HepG2 (cell line): Measurements from ENCODE around the gene C3orf22. TPM values are rescaled to one million over a fixed set of nuclear protein-coding genes. Genes with fewer than 3 reads are reported as not detected.

Source experiments
- BHLHE40 ChIP-seq: IDR thresholded peaks from 2 replicates; pipeline ENCODE4 v1.6.1; 2011; ENCODE audit warnings: low read length, improper control_type of control experiment
- FOXO4 ChIP-seq: sonication (generic); formaldehyde crosslinking; conservative IDR thresholded peaks from 2 replicates; pipeline ENCODE4 v1.8.1; 2023; ENCODE audit warnings: missing genetic modification reagents
- GATAD1 ChIP-seq: IDR thresholded peaks from 2 replicates; pipeline ENCODE4 v1.6.1; 2016; ENCODE audit warnings: missing genetic modification reagents, missing compliant biosample characterization
- HNF1B ChIP-seq: sonication (generic); formaldehyde crosslinking; IDR thresholded peaks from 2 replicates; pipeline ENCODE4 v1.5.1; 2020; ENCODE audit warnings: mild to moderate bottlenecking, moderate library complexity, missing genetic modification reagents
- KLF15 ChIP-seq: sonication (generic); formaldehyde crosslinking; IDR thresholded peaks from 2 replicates; pipeline ENCODE4 v1.8.1; 2023; ENCODE audit warnings: borderline replicate concordance, mild to moderate bottlenecking, inconsistent platforms, missing genetic modification reagents, mixed read lengths
- MXD1 ChIP-seq: sonication (generic); formaldehyde crosslinking; IDR thresholded peaks from 2 replicates; pipeline ENCODE4 v1.4.0; 2020; ENCODE audit warnings: mild to moderate bottlenecking, missing genetic modification reagents
- POLR2AphosphoS5 ChIP-seq: IDR thresholded peaks from 2 replicates; pipeline ENCODE4 v1.6.1; 2012; ENCODE audit warnings: low read depth, low read length
- POLR2G ChIP-seq: fragments of 200-400 bp; formaldehyde crosslinking; IDR thresholded peaks from 2 replicates; pipeline ENCODE4 v1.6.1; 2018; ENCODE audit warnings: mild to moderate bottlenecking, low read depth, low read length, moderate library complexity
- PTBP1 ChIP-seq: fragments of 200-400 bp; formaldehyde crosslinking; IDR thresholded peaks from 2 replicates; pipeline ENCODE4 v1.6.1; 2018; ENCODE audit warnings: low read length, low read depth; ENCODE audit not compliant: poor library complexity, severe bottlenecking
- RAD21 ChIP-seq: fragments of 450-650 bp; formaldehyde crosslinking; IDR thresholded peaks from 2 replicates; pipeline ENCODE4 v1.5.0; 2020; ENCODE audit warnings: mild to moderate bottlenecking
- SOX5 ChIP-seq: IDR thresholded peaks from 2 replicates; pipeline ENCODE4 v1.6.1; 2016; ENCODE audit warnings: borderline replicate concordance
- SP4 ChIP-seq: sonication (generic); formaldehyde crosslinking; IDR thresholded peaks from 2 replicates; pipeline ENCODE4 v1.8.1; 2023; ENCODE audit warnings: mild to moderate bottlenecking, missing genetic modification reagents
- TBX2 ChIP-seq: sonication (generic); formaldehyde crosslinking; IDR thresholded peaks from 2 replicates; pipeline ENCODE4 v1.5.0; 2020; ENCODE audit warnings: missing genetic modification reagents, mild to moderate bottlenecking, borderline replicate concordance
- ZIK1 ChIP-seq: sonication (generic); formaldehyde crosslinking; IDR thresholded peaks from 2 replicates; pipeline ENCODE4 v1.5.0; 2020; ENCODE audit warnings: mild to moderate bottlenecking, low read depth, missing genetic modification reagents, borderline replicate concordance
- ZNF230 ChIP-seq: sonication (generic); formaldehyde crosslinking; IDR thresholded peaks from 2 replicates; pipeline ENCODE4 v1.4.0; 2020; ENCODE audit warnings: mild to moderate bottlenecking, missing genetic modification reagents
- ZNF333 ChIP-seq: sonication (generic); formaldehyde crosslinking; IDR thresholded peaks from 2 replicates; pipeline ENCODE4 v1.4.0; 2020; ENCODE audit warnings: mild to moderate bottlenecking, missing genetic modification reagents, borderline replicate concordance
- ZNF709 ChIP-seq: sonication (generic); formaldehyde crosslinking; IDR thresholded peaks from 2 replicates; pipeline ENCODE4 v1.5.0; 2020; ENCODE audit warnings: mild to moderate bottlenecking, missing genetic modification reagents
- ZNF724P ChIP-seq: sonication (generic); formaldehyde crosslinking; IDR thresholded peaks from 2 replicates; pipeline ENCODE4 v1.8.0; 2022; ENCODE audit warnings: missing genetic modification reagents, borderline replicate concordance
- polyA plus RNA-seq, 8 experiments: library from polyadenylated mRNA; depleted of rRNA in 3 of 8; stranded (reverse) in 7 of 8; unstranded in 1 of 8; fragments of >200 nt; fragmentation: Illumina TruSeq in 4 of 8; extraction: Trizol in 4 of 8; gene quantifications; 2 replicates each; pipeline versions ENCODE4 v1.2.1 to v1.2.3, GENCODE V29; 2011 to 2016; ENCODE audit warnings: low read depth in 4 of 8, missing spikeins in 1 of 8, mixed read lengths in 1 of 8; ENCODE audit not compliant: insufficient read depth in 1 of 8
- total RNA-seq, 5 experiments: library from RNA; depleted of rRNA; stranded (reverse); fragments of >200 nt; fragmentation: Illumina TruSeq; extraction: Trizol; gene quantifications; 2 replicates each; pipeline ENCODE4 v1.2.3, GENCODE V29; 2016; ENCODE audit warnings: low read depth in 1 of 5
- TF ChIP-seq, protein P1 (sequence below): sonication (generic); formaldehyde crosslinking; IDR thresholded peaks from 2 replicates; pipeline ENCODE4 v1.9.0; 2021; ENCODE audit warnings: missing genetic modification reagents, mild to moderate bottlenecking, borderline replicate concordance
- TF ChIP-seq, protein P2 (sequence below): sonication (generic); formaldehyde crosslinking; IDR thresholded peaks from 2 replicates; pipeline ENCODE4 v1.9.0; 2021; ENCODE audit warnings: missing genetic modification reagents, borderline replicate concordance

Gene C3orf22
- total and polyA plus RNA-seq, 2 of the 13 experiments (the other 11 are each of a cell fraction or from before 2014, with no cell fraction given), result not detected

- no peak; the same call in 1 of the 2 replicates for TF ChIP-seq MXD1 (CRISPR knock-in tag)
- no peak for TF ChIP-seq RAD21 (CRISPR knock-in tag)
- TF ChIP-seq GATAD1 (CRISPR knock-in tag), result peak; percentile 38; the same call in 1 of the 2 replicates
- no peak for TF ChIP-seq HNF1B (CRISPR knock-in tag)
- TF ChIP-seq BHLHE40, result no peak
- no peak for TF ChIP-seq ZNF709
- TF ChIP-seq PTBP1, result peak; percentile 60
- TF ChIP-seq ZNF333 (CRISPR knock-in tag), result no peak
- peak; percentile 22; the same call in 1 of the 2 replicates for TF ChIP-seq POLR2AphosphoS5
- TF ChIP-seq ZIK1 (CRISPR knock-in tag), result no peak
- TF ChIP-seq SOX5, result no peak
- peak; percentile 9; the same call in 1 of the 2 replicates for TF ChIP-seq SP4 (CRISPR knock-in tag)
- no peak for TF ChIP-seq KLF15 (CRISPR knock-in tag)
- TF ChIP-seq POLR2G, result peak; percentile 49; the same call in 1 of the 2 replicates
- TF ChIP-seq, protein P1, sequence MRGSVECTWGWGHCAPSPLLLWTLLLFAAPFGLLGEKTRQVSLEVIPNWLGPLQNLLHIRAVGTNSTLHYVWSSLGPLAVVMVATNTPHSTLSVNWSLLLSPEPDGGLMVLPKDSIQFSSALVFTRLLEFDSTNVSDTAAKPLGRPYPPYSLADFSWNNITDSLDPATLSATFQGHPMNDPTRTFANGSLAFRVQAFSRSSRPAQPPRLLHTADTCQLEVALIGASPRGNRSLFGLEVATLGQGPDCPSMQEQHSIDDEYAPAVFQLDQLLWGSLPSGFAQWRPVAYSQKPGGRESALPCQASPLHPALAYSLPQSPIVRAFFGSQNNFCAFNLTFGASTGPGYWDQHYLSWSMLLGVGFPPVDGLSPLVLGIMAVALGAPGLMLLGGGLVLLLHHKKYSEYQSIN (CRISPR knock-in tag), result no peak
- TF ChIP-seq ZNF230 (CRISPR knock-in tag), result 0 out of 2 replicates have a peak, but pooled peaks have one; percentile 20
- TF ChIP-seq TBX2 (CRISPR knock-in tag), result no peak
- TF ChIP-seq FOXO4 (CRISPR knock-in tag), result no peak
- no peak for TF ChIP-seq ZNF724P (CRISPR knock-in tag)
- TF ChIP-seq, protein P2, sequence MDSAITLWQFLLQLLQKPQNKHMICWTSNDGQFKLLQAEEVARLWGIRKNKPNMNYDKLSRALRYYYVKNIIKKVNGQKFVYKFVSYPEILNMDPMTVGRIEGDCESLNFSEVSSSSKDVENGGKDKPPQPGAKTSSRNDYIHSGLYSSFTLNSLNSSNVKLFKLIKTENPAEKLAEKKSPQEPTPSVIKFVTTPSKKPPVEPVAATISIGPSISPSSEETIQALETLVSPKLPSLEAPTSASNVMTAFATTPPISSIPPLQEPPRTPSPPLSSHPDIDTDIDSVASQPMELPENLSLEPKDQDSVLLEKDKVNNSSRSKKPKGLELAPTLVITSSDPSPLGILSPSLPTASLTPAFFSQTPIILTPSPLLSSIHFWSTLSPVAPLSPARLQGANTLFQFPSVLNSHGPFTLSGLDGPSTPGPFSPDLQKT (CRISPR knock-in tag), result no peak
Observed at GRCh38 chr3:126524429-126524988, 34.2 kb downstream of the C3orf22 start (continued).
